Large intestine (tissue), 3 donors: Measurements from ENCODE around the gene LTBP3. TPM values are rescaled to one million over a fixed set of nuclear protein-coding genes. Genes with fewer than 3 reads are reported as not detected.

ENCODE experiments used
- DNase-seq, 2 donors: peaks; one replicate each; pipeline versions ENCODE4 v3.0.0 to v3.0.0-alpha.2; 2013
- H3K27ac ChIP-seq: one replicate; pipeline ENCODE4 v1.5.1; 2013; ENCODE audit warnings: low read length
- H3K27me3 ChIP-seq: 2 replicates; pipeline ENCODE4 v1.6.1; 2013; ENCODE audit warnings: low read length; ENCODE audit not compliant: control insufficient read depth, insufficient read depth
- H3K36me3 ChIP-seq: 2 replicates; pipeline ENCODE4 v1.6.1; 2013; ENCODE audit warnings: low read length; ENCODE audit not compliant: control insufficient read depth, insufficient read depth
- H3K4me1 ChIP-seq: one replicate; pipeline ENCODE4 v1.6.1; 2013; ENCODE audit warnings: low read length; ENCODE audit not compliant: control insufficient read depth, insufficient read depth
- H3K4me3 ChIP-seq: one replicate; pipeline ENCODE4 v1.5.1; 2013; ENCODE audit warnings: low read length
- H3K9me3 ChIP-seq: one replicate; pipeline ENCODE4 v1.6.1; 2013; ENCODE audit warnings: mild to moderate bottlenecking, low read depth, low read length, moderate library complexity; ENCODE audit not compliant: control insufficient read depth
- WGBS: methylation state at CpG from one replicate; pipeline ENCODE4 v1.1.5; 2013; ENCODE audit warnings: low lambda C conversion rate; ENCODE audit not compliant: insufficient coverage; 5-methylcytosine and 5-hydroxymethylcytosine counted together
- polyA plus RNA-seq: library from polyadenylated mRNA; unstranded; fragments of 120-200 nt; gene quantifications from one replicate; pipeline ENCODE4 v1.2.1, GENCODE V29; 2013

The LTBP3 gene
- polyA plus RNA-seq, 1 donor = 105 TPM

DNA sequence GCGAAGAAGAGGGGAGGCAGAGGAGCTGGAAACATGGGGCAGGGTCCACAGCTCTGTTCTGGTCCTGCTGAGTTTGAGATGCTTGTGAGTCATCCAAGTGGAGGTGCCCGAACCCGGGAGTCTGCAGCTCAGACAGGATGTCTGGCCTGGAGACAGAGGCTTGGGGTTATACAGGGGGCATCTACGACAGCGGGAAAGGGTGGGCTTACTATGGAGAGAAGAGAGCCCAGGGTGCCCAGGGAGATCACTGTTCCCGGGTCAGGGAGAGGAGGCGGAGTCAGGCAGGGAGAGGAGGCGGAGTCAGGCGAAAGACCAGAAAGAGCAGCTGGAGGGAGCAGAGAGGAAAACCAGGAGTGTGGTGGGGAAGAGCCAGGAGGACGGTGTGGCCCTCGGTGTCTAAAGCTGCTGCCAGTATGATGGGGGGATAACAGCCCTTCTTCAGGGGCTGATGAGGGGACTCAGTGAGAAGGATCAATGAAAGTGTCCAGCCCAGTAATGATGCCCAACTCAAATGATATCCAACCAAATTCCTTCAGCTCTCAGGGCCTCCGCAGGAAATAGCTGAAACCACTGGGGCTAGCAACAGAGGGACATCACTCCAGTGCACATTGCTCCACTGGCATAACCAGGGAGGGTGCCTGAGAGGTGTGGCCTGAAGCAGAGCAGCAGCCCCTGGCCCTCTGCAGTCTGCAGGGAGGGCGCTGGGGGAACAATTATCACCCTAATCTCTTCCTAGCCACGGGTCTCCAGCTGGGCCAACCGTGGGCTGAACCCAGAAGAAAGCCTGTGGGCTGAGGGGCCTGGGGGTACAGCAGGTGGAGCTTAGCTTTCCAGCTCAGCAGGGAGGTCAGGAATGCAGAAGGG lies 2.6 kb upstream of the LTBP3 start:
- no peaks in the 10 kb centered on the region for H3K36me3 ChIP-seq
- no peaks in the 10 kb centered on the region for H3K27me3 ChIP-seq
- H3K4me3 ChIP-seq = no peak overlapping the region
- WGBS = no CpG with 5 or more reads among the region's 15 CpGs
- H3K4me1 ChIP-seq = peaks cover 40% of the 10 kb centered on the region
- peak in 1 of 2 donors; percentile 41 for DNase-seq
- no peaks in the 10 kb centered on the region for H3K9me3 ChIP-seq
- peak overlapping the region; percentile 4 for H3K27ac ChIP-seq

DNA sequence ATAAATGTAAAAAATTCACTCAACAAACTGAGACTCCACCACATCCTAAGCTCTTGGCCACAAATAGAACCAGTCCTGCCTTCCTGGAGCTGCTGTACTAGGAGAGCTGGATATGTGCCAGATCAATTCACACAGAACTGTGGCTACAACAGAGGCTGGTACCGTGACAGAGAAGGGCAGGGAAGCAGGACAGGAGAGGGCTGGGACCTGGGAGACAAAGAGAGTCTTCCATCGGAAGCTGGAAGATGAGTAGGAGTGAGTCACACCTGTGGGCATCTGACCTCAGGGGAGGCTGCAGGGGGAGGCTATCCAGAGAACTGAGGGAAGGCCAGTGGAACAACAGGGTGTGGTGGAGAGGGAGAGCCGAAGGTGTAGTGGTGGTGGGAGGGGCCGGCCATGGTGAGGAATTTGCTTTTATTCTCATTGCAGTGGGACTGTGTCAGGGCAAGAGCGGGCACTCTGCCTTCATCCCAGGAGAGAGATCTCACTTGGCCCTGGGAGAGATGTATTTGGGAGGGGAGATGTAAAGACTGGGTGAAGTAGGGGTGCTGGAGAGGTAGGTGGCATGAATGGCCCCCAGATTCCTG lies 1.9 kb upstream of the LTBP3 start:
- peaks cover 47% of the 10 kb centered on the region for H3K4me1 ChIP-seq
- peak in 1 of 2 donors; percentile 42 for DNase-seq
- no peak overlapping the region for H3K4me3 ChIP-seq
- WGBS = no CpG with 5 or more reads among the region's 5 CpGs
- H3K27ac ChIP-seq = peak overlapping the region; percentile 4
- no peaks in the 10 kb centered on the region for H3K9me3 ChIP-seq
- no peaks in the 10 kb centered on the region for H3K27me3 ChIP-seq
- H3K36me3 ChIP-seq = no peaks in the 10 kb centered on the region

DNA sequence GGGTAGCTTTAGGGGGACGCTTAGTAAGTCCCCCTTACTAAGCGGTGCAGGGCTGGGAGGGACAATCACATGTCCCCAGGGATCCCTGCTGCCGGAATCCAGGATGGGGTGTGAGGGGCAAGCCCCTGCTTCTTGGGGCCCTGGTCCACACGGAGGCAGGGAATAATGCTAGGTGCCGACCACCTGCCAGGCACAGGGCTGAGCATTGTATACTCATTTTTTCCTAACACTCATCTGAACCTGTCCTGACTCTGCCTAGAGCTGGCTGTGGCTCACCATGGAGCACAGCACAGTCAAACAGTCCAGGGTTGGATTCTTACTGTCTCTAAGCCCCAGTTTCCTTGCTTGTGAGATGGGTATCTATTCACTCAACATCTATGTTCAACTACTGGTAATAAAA lies 1.4 kb upstream of the LTBP3 start:
- Histone ChIP-seq H3K36me3 (no peaks in the 10 kb centered on the region), H3K27me3 (no peaks in the 10 kb centered on the region), H3K27ac (peak overlapping the region; percentile 66), H3K4me1 (peaks cover 50% of the 10 kb centered on the region), H3K4me3 (no peak overlapping the region), H3K9me3 (no peaks in the 10 kb centered on the region)
- no peak for DNase-seq
- no CpG with 5 or more reads among the region's 5 CpGs for WGBS

DNA sequence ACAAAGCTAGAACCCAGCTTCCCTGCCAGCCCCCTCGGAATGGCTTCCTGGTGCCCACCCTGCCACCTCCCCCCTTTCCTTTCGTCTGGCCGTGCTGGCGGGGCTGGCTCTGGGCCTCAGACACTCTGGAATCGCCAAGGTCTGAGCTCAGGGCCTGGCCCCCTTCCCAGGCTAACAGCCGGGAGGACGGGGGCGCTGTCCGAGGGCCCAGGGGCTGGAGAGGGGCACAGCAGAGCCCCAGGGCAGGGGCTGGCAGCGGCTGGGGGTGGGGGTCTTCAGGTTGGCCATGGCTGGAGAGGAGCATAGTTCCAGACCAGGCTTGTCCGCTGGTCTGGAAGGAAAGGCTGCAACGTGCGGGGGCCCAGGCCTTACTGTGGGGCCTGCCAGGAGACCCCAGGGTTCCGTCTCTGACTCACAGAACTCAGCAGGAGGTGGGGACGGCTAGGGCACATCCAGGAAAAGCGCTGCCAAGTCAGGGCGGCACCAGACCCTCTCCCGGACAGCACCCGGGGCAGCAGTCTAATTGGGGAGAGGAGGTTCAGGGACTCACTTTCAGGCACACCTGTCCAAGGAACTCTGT lies 861 bp upstream of the LTBP3 start:
- Histone ChIP-seq H3K4me1 (peaks cover 51% of the 10 kb centered on the region), H3K36me3 (no peaks in the 10 kb centered on the region), H3K27ac (peak overlapping the region; percentile 66), H3K4me3 (peak overlapping the region; percentile 46), H3K27me3 (no peaks in the 10 kb centered on the region), H3K9me3 (no peaks in the 10 kb centered on the region)
- DNase-seq = no peak
- WGBS = no CpG with 5 or more reads among the region's 19 CpGs

DNA sequence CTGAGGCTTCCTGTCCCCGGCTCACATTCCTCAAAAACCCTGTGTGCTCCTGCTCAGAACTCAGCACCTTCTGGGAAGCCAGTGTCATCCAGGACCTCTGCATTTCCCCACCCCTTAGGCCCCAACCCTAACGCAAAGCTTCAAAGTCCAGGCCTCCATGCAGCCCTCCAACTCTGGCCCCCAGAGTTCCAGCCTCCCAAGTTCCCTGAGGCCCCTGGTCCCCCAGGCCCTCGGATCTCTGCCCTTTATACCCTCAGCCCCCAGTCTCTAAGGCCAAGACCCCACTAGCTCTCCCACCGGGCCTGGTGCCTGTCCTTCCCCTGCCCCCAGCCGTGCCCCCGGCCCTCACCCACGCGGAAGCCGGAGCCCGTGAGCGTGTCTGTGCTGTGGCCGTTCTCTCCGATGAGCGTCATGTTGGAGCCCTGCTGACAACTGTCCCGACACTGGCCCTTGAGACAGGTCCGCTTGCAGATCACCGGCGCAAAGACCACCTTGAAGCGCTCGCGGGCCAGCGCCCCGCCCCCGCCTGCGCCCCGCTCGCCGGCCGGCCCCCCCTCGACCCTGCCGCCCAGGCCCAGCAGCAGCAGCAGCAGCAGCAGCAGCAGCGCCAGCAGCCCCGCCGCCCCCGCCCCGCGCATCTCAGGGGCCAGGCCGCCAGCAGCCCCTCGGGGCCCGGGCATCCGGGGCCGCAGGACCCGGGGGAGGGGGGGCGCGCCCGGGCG lies 718 bp downstream of the LTBP3 start:
- peaks cover 59% of the 10 kb centered on the region for H3K4me1 ChIP-seq
- WGBS = no CpG with 5 or more reads among the region's 47 CpGs
- DNase-seq = peak in 1 of 2 donors; percentile 83

DNA sequence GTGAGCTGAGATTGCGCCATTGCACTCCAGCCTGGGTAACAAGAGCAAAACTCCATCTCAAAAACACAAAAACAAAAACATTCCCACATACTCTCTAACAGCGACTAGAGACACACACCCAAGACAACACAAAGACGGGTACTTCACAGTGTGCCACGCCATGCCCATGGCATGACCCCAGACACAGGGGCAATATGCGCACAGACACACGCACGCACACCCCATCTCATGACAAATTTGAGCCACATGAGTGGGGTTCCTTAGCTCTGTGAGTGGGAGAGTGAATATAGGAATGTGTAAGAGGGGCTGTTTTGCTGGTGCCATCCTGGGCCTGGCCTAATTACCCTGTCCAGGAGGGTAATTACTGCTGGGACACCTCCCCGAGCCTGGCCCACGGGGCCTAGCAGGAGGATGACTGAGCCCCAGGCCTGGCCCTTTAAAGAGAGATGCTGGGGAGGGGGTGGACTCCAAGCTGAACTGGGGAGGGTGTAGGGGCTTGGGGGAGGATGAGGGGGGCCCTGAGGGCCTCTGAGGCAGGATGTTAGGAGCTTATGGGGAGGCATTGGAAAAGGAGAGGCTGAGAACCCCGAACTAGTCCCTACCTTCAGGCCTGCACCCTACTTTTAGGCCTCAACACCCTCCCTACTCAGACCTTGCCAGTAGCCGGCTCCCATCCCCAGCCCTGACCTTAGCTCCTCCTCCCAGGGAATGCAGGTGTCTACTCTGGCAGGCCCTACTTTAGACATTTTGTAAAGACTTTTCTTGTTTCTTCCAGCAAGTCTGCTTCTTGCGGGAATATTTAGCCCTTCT lies 1.5 kb downstream of the LTBP3 start:
- peaks cover 3% of the 10 kb centered on the region for H3K36me3 ChIP-seq
- H3K27me3 ChIP-seq = no peaks in the 10 kb centered on the region
- peaks cover 67% of the 10 kb centered on the region for H3K4me1 ChIP-seq
- WGBS = no CpG with 5 or more reads among the region's 12 CpGs
- H3K27ac ChIP-seq = peak overlapping the region; percentile 84
- peak overlapping the region; percentile 57 for H3K4me3 ChIP-seq
- DNase-seq = no peak
- no peaks in the 10 kb centered on the region for H3K9me3 ChIP-seq

More for the DNA sequence above, 718 bp downstream of the LTBP3 start:
- H3K9me3 ChIP-seq = no peaks in the 10 kb centered on the region
- peak overlapping the region; percentile 84 for H3K27ac ChIP-seq
- no peaks in the 10 kb centered on the region for H3K27me3 ChIP-seq
- H3K36me3 ChIP-seq = no peaks in the 10 kb centered on the region
- H3K4me3 ChIP-seq = peak overlapping the region; percentile 57

DNA sequence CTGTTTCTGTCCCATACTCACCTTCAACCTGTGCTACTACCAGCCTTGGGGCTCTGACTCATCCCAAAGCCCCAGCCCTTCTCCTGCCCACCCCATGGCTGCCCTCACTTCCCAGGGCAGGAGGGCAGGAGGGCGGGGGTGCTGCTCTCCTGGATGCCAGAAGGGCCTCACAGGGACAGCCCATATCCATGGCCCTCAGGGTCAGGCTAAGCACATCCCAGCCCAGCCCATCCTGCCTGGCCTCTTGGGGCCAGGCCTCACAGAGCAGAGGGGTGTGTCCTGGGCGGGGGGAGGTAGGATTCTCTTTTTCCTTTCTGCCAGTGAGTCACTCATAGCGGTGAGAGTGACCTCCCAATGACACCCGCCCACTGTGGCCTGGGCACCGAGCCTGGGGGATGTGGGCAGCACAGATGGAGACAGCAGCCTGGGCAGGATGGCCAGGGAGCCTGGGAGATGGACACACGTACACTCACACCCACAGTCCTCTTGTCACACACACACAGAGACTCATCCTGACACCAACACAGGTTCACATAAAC lies 2.4 kb downstream of the LTBP3 start:
- peak; percentile 89 for DNase-seq
- Histone ChIP-seq H3K4me1 (peaks cover 69% of the 10 kb centered on the region), H3K4me3 (no peak overlapping the region), H3K36me3 (peaks cover 3% of the 10 kb centered on the region), H3K27me3 (no peaks in the 10 kb centered on the region), H3K9me3 (no peaks in the 10 kb centered on the region), H3K27ac (peak overlapping the region; percentile 61)
- WGBS = no CpG with 5 or more reads among the region's 6 CpGs

DNA sequence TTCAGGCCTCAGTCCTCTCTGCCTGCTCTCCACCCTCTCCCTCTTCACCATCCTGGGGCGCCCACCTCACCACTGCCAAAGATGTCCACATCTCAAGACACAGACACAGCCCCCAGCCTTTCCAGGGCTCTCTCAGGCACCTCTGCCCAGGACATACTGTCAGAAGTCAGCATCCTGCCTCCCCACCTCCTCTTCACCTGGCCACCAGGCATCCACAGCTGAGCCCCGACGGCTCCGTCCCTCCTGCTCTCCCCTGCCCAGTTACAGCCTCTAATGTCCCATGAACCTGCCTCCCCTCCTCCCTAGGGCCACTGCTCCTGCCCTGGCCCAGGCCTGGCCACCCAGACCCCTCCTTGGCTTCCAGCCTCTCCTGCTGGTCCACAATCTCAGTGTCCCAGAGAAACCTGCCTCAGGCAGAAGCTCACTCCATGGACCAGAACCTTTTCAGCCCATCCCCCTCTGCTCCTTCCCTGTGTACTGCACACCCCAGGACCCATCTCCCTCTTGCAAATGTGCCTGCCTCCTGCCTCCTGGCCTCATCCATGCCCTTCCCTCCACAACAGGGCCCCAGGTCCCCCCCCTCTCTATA lies 3.2 kb downstream of the LTBP3 start:
- H3K9me3 ChIP-seq = no peaks in the 10 kb centered on the region
- H3K27ac ChIP-seq = peak overlapping the region; percentile 61
- no peak overlapping the region for H3K4me3 ChIP-seq
- peaks cover 65% of the 10 kb centered on the region for H3K4me1 ChIP-seq
- H3K36me3 ChIP-seq = peaks cover 3% of the 10 kb centered on the region
- WGBS = no CpG with 5 or more reads among the region's 4 CpGs
- H3K27me3 ChIP-seq = no peaks in the 10 kb centered on the region
- no peak for DNase-seq

DNA sequence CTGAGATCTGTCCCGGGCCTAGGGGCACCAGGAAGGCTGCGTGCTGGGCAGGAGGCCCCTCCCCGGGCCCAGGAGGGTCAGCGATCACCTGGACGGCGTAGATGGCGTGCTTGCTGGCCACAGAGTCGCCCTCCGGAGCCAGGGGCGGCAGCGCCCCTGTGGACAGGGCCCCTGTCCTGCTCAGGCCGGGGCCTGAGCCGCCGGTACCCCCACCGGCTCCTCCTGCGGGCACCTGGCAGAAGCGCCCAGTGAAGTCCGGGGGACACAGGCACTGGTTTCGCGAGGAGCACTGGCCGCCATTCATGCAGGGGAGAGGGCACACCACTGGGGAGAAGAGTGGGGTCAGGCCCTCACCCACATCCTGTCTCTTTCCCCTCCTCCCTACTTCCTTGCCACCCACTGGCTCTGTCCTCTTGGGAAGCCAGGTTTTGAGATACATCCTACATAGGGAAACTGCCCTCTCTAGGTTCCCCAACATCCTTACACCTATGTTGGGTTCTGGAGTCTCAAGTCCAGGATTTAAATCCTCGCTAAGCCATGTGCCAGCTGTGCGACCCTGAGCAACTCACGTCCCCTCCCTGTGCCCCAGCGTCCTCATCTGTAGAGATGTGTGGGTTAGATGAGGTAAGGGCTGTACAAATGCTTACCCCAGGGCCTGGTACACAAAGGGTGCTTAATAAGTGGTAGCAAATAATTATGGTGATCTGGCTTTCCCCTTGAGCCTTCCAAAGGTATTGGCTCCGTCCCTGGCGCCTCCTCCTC lies 3.9 kb downstream of the LTBP3 start:
- H3K4me1 ChIP-seq = peaks cover 60% of the 10 kb centered on the region
- WGBS = no CpG with 5 or more reads among the region's 27 CpGs

More for the DNA sequence above, 3.9 kb downstream of the LTBP3 start:
- H3K9me3 ChIP-seq = no peaks in the 10 kb centered on the region
- DNase-seq = no peak
- H3K27ac ChIP-seq = no peak overlapping the region
- H3K4me3 ChIP-seq = no peak overlapping the region
- peaks cover 3% of the 10 kb centered on the region for H3K36me3 ChIP-seq
- no peaks in the 10 kb centered on the region for H3K27me3 ChIP-seq
